ENCODE data around the gene FAR1. TPM values are rescaled to one million over a fixed set of nuclear protein-coding genes. Genes with fewer than 3 reads are reported as not detected.

FAR1 gene
- polyA plus RNA-seq, 1 donor from 2014 or later = 110 TPM

GRCh38 chr11:13721760-13722159, 53.3 kb downstream of the FAR1 start:
- no peak for TF ChIP-seq EZH2 (IDR thresholded peaks at IDR 0.05; ENCODE audit: borderline replicate concordance, insufficient read depth, low read length, poor library complexity, severe bottlenecking)
- TF ChIP-seq REST (IDR thresholded peaks at IDR 0.05; ENCODE audit: borderline replicate concordance) = no peak
- no peak for TF ChIP-seq TAF1 (IDR thresholded peaks at IDR 0.05; ENCODE audit: low read depth)
- no peak for TF ChIP-seq SMC3 (conservative IDR thresholded peaks at IDR 0.05; ENCODE audit: poor library complexity)
- no peak for TF ChIP-seq MXI1 (conservative IDR thresholded peaks at IDR 0.05; ENCODE audit: poor library complexity, severe bottlenecking)
- no peak for TF ChIP-seq POLR2AphosphoS5 (IDR thresholded peaks at IDR 0.05)
- TF ChIP-seq EP300 (conservative IDR thresholded peaks at IDR 0.05; ENCODE audit: poor library complexity, severe bottlenecking) = no peak
- no peak for TF ChIP-seq RAD21 (conservative IDR thresholded peaks at IDR 0.05)
- TF ChIP-seq CTCF (IDR thresholded peaks at IDR 0.05; ENCODE audit: poor library complexity, severe bottlenecking) = no peak
- Histone ChIP-seq H3K36me3 (ENCODE audit: insufficient read depth, low read length) (no peaks in the 10 kb centered on the region), H3K9me3 (ENCODE audit: low read length) (no peaks in the 10 kb centered on the region), H3K4me2 (ENCODE audit: low read length) (no peak overlapping the region), H3F3A (ENCODE audit: insufficient read depth, low read length, poor library complexity, severe bottlenecking) (no peaks in the 10 kb centered on the region), H3K27me3 (ENCODE audit: insufficient read depth, low read depth, low read length) (no peaks in the 10 kb centered on the region), H2AFZ (ENCODE audit: low read depth, low read length) (no peak overlapping the region), H3K9ac (ENCODE audit: low read length) (no peak overlapping the region), H3K27ac (ENCODE audit: low read length) (no peak overlapping the region), H4K20me1 (ENCODE audit: insufficient read depth) (no peaks in the 10 kb centered on the region), H3K4me3 (ENCODE audit: low read length) (no peak overlapping the region), H3K9me2 (ENCODE audit: insufficient read depth, low read length) (no peaks in the 10 kb centered on the region), H3K79me2 (replicated peaks; ENCODE audit: insufficient read depth, low read length) (no peaks in the 10 kb centered on the region)

- no peak overlapping the region for H3K4me2 ChIP-seq (ENCODE audit: low read length)
- peaks cover 3% of the 10 kb centered on the region for H3K79me2 ChIP-seq (replicated peaks; ENCODE audit: insufficient read depth, low read length)
- no peak overlapping the region for H3K27ac ChIP-seq (ENCODE audit: low read length)
- H4K20me1 ChIP-seq (ENCODE audit: insufficient read depth) = no peaks in the 10 kb centered on the region
- H3K9ac ChIP-seq (ENCODE audit: low read length) = no peak overlapping the region
- no peaks in the 10 kb centered on the region for H3K27me3 ChIP-seq (ENCODE audit: insufficient read depth, low read depth, low read length)
- H2AFZ ChIP-seq (ENCODE audit: low read depth, low read length) = no peak overlapping the region
- no peaks in the 10 kb centered on the region for H3K9me3 ChIP-seq (ENCODE audit: low read length)
- no peaks in the 10 kb centered on the region for H3F3A ChIP-seq (ENCODE audit: insufficient read depth, low read length, poor library complexity, severe bottlenecking)
- H3K9me2 ChIP-seq (ENCODE audit: insufficient read depth, low read length) = no peaks in the 10 kb centered on the region
- peaks cover 5% of the 10 kb centered on the region for H3K36me3 ChIP-seq (ENCODE audit: insufficient read depth, low read length)
- no peak overlapping the region for H3K4me3 ChIP-seq (ENCODE audit: low read length)
- TF ChIP-seq EZH2 (IDR thresholded peaks at IDR 0.05; ENCODE audit: borderline replicate concordance, insufficient read depth, low read length, poor library complexity, severe bottlenecking) (no peak), MXI1 (conservative IDR thresholded peaks at IDR 0.05; ENCODE audit: poor library complexity, severe bottlenecking) (no peak), REST (IDR thresholded peaks at IDR 0.05; ENCODE audit: borderline replicate concordance) (no peak), RAD21 (conservative IDR thresholded peaks at IDR 0.05) (no peak)
Observed at GRCh38 chr11:13726456-13726855, 58.0 kb downstream of the FAR1 start.
